Tracheal epithelial cell (primary cell): ENCODE results near the gene AGBL5. TPM values are rescaled to one million over a fixed set of nuclear protein-coding genes. Genes with fewer than 3 reads are reported as not detected.

Experiments
- total RNA-seq: library from RNA; depleted of rRNA; stranded (reverse); fragments of >200 nt; gene quantifications from 2 replicates; pipeline ENCODE4 v1.2.1, GENCODE V29; 2014

Gene AGBL5, protein sequence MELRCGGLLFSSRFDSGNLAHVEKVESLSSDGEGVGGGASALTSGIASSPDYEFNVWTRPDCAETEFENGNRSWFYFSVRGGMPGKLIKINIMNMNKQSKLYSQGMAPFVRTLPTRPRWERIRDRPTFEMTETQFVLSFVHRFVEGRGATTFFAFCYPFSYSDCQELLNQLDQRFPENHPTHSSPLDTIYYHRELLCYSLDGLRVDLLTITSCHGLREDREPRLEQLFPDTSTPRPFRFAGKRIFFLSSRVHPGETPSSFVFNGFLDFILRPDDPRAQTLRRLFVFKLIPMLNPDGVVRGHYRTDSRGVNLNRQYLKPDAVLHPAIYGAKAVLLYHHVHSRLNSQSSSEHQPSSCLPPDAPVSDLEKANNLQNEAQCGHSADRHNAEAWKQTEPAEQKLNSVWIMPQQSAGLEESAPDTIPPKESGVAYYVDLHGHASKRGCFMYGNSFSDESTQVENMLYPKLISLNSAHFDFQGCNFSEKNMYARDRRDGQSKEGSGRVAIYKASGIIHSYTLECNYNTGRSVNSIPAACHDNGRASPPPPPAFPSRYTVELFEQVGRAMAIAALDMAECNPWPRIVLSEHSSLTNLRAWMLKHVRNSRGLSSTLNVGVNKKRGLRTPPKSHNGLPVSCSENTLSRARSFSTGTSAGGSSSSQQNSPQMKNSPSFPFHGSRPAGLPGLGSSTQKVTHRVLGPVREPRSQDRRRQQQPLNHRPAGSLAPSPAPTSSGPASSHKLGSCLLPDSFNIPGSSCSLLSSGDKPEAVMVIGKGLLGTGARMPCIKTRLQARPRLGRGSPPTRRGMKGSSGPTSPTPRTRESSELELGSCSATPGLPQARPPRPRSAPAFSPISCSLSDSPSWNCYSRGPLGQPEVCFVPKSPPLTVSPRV
- 13.6 and 18.6 TPM in 2 replicates for total RNA-seq

GRCh38 chr2:27050996-27051901 lies at the start of gene AGBL5:
AGBL5 (plus strand) TSS chr2:27051668; CDS start chr2:27052959, 1,291 bp downstream.

GRCh38 chr2:27032495-27033252 lies 18.8 kb upstream of the AGBL5 start, which contains the start of gene TMEM214:
TMEM214 (plus strand) TSS chr2:27032965; CDS start chr2:27033016, 51 bp downstream.

GRCh38 chr2:27071277-27071989 lies 20.0 kb downstream of the AGBL5 start, which contains the start of gene OST4:
OST4 (minus strand) TSS chr2:27071654.

GRCh38 chr2:27078267-27079194 lies 27.1 kb downstream of the AGBL5 start, which contains the start of gene EMILIN1:
EMILIN1 (plus strand) TSS chr2:27078615; CDS start chr2:27079066, 451 bp downstream.

DNA sequence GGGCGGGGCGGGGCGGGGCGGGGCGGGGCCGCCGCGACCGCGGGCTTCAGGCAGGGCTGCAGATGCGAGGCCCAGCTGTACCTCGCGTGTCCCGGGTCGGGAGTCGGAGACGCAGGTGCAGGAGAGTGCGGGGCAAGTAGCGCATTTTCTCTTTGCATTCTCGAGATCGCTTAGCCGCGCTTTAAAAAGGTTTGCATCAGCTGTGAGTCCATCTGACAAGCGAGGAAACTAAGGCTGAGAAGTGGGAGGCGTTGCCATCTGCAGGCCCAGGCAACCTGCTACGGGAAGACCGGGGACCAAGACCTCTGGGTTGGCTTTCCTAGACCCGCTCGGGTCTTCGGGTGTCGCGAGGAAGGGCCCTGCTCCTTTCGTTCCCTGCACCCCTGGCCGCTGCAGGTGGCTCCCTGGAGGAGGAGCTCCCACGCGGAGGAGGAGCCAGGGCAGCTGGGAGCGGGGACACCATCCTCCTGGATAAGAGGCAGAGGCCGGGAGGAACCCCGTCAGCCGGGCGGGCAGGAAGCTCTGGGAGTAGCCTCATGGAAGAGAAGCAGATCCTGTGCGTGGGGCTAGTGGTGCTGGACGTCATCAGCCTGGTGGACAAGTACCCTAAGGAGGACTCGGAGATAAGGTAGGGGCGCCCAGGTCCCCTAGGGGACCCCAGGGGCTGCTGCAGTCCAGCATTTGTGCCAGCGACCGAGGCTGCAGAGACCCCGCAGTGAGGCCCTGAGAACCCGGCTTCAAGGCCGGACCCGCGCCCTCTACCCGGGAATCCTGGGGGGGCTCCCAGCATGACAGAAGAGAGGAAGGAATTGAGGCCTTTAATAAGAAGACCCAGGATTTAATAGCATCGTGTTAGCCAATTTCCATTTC lies 35.5 kb downstream of the AGBL5 start, which contains the start of gene KHK:
Gene KHK (plus strand): TSS at position 49 of the 870 bp plus-strand sequence. CDS start 488 bp downstream, at position 537.

GRCh38 chr2:27118525-27119329 lies 67.3 kb downstream of the AGBL5 start, which contains the start of gene CGREF1:
CGREF1 (minus strand) TSS chr2:27119128; CDS start chr2:27104366, 14,762 bp downstream.

Other genes with a start within 250 kb of the AGBL5 start
- not detected in 2 replicates for gene DPYSL5, start 203.5 kb upstream of the AGBL5 start, total RNA-seq
- 1.7 and 2.4 TPM in 2 replicates for gene MAPRE3, start 81.0 kb upstream of the AGBL5 start, total RNA-seq
- gene TMEM214, start 18.7 kb upstream of the AGBL5 start, total RNA-seq = 7.9 and 15.4 TPM in 2 replicates
- gene OST4, start 20.0 kb downstream of the AGBL5 start, total RNA-seq = 308 and 345 TPM in 2 replicates
- 0.21 and 0.24 TPM in 2 replicates for gene EMILIN1, start 26.9 kb downstream of the AGBL5 start, total RNA-seq
- gene KHK, start 35.1 kb downstream of the AGBL5 start, total RNA-seq = 0.85 and 1.7 TPM in 2 replicates
- 8.7 TPM in 1 of 2 replicates, not detected in the other for gene CGREF1, start 67.5 kb downstream of the AGBL5 start, total RNA-seq
- gene ABHD1, start 72.1 kb downstream of the AGBL5 start, total RNA-seq = not detected in 2 replicates
- 35.0 and 43.6 TPM in 2 replicates for gene PREB, start 83.0 kb downstream of the AGBL5 start, total RNA-seq
- not detected in 2 replicates for gene PRR30, start 87.7 kb downstream of the AGBL5 start, total RNA-seq
- not detected in 2 replicates for gene TCF23, start 97.3 kb downstream of the AGBL5 start, total RNA-seq
- gene ATRAID, start 160.4 kb downstream of the AGBL5 start, total RNA-seq = 267 and 280 TPM in 2 replicates
- gene SLC5A6, start 160.6 kb downstream of the AGBL5 start, total RNA-seq = 26.9 and 34.7 TPM in 2 replicates
- gene CAD, start 165.7 kb downstream of the AGBL5 start, total RNA-seq = 30.3 and 36.4 TPM in 2 replicates
- not detected in 2 replicates for gene SLC30A3, start 211.4 kb downstream of the AGBL5 start, total RNA-seq
- not detected in 2 replicates for gene DNAJC5G, start 223.8 kb downstream of the AGBL5 start, total RNA-seq
- gene TRIM54, start 230.8 kb downstream of the AGBL5 start, total RNA-seq = 0.24 and 0.43 TPM in 2 replicates